Activated CD4-positive, alpha-beta T cell treated with anti-CD3 and anti-CD28 coated beads for 4 hours (primary cell): ENCODE data around the gene FRMD3.

ENCODE experiments used
- DNase-seq, 2 donors: peaks; one replicate each; pipeline ENCODE4 v3.0.0-alpha.2; 2020

Gene FRMD3

DNA sequence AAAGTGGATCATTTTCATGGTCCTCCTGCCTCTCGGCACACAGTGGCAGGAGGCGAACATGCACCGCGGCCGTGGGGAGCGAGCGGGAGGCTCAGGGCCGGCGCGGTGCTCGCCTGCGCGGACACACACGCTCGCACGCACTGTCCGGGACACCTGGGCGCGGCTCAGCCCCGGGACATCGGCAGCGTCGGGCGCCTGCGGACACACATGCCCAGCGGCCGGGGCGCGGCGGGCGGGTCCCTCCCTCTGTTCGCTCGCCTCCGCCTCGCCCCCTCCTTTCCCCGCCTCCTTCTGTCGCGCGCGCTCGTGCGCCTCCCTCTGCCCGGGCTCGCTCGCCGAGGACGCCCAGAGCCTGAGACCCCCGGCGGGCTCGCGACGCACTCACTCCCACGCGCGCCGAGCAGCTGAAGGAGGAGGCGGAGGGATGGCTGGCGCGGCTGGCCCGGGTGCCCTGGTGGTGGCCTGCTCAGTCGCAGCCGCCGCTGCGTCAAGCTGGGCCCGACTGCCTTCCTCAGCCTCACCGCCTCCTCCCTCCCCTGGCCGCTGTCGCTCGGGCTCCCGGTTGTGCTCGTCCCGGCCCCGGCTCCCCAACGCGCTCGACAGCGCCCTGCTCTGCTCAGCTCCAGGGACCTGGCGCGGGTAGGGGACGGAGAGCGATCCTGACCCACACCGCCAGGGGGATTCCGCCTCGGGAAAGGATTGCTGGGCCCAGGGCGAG is at the start of gene FRMD3:
Gene FRMD3, minus strand, starts transcription at position 230 of the 718 bp plus-strand sequence. Its CDS starts 170 bp downstream, at position 60.
- DNase-seq: no peak

DNA sequence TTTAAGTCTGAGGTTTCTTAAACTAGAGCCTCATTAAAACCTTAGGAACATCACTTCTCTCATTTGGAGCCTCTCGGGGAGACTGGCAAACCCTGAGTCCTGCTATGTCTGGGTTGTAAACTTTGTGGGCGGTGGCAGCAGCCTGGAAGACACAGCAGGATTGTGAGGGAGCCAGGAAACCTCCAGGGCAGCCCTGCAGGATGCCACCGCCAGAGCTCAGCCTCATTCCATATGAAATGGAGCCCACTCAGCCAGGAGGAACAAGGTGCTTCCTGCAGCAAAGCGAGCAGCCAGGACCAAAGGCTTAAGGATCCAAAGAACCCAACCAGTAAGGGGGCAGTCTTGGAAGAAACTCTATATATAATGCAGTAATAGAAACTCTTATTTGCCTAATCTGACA is 46.8 kb upstream of the FRMD3 start:
- no peak for DNase-seq

DNA sequence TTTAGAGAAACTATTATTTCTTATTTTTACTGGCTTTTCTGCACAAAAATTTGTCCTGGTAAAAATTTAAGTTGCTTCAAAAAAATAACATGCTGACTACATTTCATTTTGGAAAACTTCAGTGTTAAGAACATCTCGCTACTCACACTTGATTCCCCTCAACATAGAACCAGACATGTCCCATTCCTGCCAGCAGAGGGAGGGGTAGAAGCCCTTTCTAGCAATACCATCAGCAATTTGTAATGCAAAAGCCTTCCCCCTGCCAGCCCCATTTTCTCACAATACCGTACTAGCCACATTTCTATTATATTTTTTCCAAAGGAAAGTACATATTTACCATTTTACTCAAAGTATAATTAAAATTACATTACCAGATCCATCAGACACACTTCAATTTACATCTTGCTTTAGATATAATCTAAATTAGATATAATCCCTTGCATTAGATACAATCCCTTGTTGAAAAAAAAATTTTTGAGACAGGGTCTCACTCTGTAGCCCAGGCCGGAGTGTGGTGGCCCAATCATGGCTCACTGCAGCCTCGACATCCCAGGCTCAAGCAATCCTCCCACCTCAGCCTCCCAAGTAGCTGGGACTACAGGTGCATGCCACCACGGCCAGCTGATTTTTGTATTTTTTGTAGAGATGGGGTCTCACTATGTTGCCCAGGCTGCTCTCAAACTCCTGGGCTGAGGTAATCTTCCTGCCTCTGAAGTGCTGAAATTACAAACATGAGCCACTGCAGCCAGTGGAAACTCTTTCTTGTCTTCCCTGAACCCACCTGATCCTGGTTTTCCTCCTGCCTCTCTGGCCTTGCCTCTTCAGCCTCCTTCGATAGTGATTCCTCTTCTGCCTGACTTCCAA is 45.2 kb upstream of the FRMD3 start:
- peak; percentile 7 to 15 for DNase-seq

DNA sequence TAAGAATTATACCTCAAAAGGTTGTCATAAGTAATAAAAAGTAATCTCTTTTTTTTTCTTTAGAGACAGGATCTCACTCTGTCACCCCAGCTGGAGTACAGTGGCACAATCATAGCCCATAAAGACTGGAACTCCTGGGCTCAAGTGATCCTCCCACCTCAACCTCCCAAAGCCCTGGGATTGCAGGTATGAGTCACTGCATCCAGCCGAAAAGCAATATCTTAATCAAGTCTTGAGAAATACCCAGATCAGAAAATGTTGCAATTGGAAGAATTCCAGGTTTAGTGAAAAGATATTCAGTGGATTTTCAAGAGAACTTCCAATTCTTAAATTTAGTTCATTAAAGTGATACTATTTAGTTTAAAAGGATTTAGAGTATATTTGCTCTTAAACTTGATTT is 43.8 kb upstream of the FRMD3 start:
- DNase-seq: no peak

DNA sequence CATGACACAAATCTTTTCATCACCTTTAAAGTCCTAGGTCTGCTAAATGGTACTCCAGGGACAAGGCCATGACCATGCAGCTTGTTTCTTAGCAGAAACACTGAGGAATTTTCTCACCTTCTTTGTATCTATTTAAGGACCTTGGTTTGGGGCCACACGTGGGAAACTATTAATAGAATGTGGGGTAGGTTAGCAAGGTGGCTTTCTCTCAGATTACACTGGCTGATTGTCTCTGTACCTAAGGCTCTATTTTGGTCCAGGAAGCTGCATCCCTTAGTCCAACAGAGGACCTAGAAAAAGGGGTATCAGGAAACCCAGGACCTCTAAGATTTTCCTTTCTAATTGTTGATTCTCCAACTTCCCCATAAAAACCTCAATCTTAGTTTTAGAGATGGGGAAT is 36.3 kb upstream of the FRMD3 start:
- no peak for DNase-seq

DNA sequence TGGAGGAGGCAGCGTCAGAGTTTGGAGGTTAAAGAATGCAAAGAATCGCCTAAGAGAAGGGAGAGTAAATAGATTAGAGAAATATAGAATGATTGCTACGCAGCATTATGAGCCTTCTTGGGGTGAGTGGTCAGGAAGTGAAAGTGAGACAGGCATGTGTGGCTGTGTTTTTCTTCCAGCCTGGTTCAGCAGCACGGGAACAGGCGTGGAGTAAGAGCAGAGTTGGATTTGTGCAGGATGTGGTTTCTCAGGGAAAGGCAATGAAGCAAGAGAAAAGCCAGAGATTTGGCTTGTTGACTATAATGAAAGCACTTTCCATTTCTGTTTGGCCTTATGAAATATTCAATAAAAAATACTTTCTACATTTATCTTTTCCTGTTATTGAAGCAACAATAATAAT is 34.3 kb upstream of the FRMD3 start:
- no peak for DNase-seq

DNA sequence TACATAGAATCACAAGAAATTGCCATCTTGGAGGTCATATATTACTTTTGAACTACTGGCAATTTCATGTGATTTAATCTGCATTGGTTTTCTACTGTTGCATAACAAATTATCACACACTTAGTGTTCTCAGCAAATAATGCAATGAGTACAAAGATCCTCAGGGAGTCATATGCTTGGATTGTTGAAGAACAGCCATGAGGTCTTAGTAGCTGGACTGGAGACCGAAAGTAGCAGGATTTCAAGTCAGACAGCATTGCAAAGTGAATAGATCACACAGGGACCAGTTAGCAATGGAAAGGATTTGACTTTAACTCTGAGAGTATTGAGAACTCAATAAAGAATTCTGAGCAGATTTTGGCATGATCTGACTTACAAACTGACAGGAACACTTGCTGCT is 32.2 kb upstream of the FRMD3 start:
- no peak for DNase-seq

DNA sequence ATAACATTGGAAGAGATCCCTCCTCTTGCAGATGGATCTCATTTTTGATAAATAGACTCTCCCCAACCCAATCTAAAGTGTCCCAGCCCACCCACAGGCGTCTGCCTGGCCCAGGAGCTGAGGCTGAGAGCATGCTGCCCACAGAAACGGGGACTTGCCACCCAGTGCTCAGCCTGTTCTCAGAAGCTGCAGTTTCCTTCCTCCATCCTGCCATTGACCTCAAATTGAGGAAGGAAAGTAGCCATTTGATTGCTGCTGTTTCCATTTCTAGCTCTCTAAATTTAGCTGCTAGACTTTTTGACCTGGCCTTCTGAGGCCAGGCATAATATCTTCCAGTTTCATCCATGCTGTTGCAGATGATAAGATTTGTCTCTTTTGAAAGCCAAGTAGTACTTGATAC is 31.1 kb upstream of the FRMD3 start:
- DNase-seq: no peak

DNA sequence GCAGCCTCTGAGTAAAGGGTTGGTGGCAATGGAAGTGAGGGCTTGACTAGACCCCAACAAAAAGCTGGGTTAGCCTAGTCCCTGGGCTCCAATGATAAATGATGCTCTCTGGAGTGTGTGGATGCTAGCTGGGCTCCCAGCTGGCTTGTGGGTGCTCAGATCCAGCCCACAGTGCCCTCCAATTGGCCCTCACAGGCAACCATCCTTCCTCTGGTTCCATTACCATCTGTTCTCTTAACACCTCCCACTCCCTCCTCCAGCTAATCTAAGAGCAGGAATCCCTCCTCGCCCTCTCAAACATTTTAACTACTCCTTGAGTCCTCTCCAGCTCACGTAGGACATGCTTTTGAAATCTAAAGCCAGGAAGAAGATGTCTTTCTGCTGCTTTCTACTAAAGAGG is 25.2 kb upstream of the FRMD3 start:
- DNase-seq: no peak

DNA sequence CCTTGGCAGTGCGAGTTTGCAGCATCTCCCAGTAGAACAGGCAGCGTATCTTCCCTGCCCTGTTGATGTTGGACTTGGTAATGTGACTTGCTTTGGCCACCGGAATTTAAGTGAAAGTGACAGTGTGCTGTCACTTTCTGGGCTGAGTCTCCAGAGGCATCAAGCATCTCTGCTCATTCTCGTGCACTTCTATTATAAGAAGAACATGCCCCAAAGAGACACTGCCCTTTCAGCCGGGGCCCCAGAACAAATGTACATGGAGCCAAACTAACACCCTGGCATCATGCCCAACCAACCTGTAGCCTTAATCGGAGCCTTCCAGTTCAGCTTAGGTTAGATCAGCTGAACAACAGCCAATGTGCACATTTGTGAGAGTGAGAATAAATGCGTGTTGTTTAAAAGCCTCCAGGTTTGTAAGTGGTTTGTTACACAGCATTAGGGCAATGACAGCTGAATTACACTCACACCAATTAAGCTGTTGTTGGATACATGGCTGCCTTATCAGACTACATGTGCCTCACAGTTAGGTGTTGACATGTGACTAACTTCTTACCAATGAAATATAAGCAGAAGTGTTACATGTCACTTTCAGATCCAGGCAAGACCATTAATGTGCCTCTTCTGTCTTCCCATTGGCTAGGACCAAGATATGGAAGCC is 22.1 kb upstream of the FRMD3 start:
- no peak for DNase-seq

DNA sequence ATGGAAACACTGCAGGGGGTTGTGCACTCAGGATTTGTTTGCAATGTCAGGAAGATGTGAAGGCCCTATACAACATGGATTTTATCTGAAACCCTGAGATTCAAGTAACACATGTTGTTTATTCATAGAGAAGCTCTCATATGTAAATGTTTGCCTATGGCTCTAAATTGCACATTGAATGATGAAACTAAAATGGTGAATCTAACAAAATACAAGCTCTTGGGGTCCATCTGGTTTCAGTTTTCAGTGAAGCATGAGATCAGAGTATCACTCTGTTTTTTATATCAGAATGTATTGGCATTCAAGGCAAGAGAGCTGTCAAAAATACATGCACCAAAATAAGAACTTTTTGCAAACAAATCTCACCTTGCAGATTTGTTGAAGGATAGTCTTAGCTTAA is 19.6 kb upstream of the FRMD3 start:
- DNase-seq: no peak

DNA sequence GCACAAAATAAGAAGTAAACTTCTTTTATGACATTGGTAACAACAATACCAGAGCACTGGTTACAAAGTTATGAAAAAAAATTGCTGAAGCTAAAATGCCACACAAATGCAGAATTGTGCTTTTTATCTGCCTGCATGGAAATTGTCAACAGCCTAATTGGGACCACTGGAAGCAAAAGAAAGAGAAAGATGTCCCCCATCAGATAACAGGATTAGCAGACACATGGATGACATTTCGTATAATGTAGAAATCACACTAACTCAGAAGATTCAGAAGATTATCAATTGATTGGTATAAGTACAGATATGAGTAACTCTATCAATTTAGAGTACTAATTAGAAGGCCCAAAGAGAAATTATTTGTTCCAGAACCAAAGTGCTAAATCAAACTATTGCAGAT is 19.1 kb upstream of the FRMD3 start:
- DNase-seq: no peak

DNA sequence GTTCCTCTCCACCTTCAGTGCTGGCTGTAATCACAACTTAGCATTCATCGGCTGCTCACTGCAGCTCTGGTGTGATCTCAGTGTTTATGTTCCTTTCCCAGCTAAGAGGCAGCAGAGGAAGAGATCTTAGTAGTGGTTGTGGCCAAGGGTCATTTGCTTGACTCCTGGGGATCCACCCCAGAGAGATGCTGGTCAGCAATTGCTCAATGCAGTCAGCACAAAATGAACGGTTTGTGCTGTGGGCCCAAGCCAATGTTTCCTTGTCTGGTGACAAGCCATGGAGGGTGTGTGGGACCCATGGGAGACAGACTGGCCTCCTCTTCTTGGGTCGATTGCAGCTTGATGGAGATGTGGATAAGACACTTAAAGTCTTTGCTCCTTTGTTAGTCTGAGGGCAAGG is 16.1 kb upstream of the FRMD3 start:
- DNase-seq: no peak

DNA sequence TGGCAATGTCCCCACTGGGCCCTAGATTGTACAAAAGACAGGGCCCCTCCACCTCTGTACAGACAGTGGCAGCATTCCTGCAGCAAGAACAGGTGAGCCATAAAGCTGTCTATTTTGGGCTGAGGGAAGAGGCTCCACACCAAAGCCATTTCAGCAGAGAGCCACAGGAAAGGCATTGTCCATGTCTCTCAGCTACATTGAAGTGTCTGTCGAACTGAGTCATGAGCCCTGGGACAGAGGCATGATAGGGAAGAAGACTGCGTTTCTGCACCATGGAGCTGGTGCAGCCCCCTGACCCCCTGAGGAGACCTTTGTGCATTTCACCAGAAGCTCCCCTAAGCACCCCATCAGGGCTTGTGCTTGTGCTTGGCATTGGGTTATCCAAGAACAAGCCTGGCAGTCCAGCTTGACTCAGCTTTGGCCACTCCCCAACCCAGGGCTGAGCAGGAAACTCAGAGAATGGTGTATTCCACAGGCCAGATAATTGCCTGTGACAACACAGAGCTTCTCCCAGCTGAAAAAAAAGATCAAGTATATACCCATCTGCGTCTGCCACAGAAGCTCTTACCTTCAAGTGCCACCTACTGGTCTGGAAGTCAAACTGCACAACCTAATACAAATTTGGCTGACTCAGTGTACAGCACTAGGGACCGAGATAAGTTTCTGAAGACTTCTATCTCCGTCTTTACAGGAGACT is 5.9 kb upstream of the FRMD3 start:
- DNase-seq: no peak

DNA sequence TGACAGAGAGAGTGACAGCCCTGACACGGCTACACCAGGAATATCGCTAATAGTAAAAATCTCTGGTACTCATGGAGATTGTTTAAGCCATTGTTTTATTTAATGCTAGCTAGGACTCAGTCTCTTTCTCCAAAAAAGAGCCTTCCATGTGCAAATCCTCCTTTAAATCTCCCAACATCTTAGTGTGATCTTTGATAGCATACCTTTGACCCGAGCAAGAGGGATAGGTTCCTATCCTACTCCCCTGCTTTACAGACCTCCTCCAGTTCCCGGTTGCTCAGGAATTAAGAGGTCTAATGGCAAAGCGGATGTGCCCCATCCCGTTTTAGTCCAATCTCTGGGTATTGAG is 663 bp upstream of the FRMD3 start:
- DNase-seq: no peak

DNA sequence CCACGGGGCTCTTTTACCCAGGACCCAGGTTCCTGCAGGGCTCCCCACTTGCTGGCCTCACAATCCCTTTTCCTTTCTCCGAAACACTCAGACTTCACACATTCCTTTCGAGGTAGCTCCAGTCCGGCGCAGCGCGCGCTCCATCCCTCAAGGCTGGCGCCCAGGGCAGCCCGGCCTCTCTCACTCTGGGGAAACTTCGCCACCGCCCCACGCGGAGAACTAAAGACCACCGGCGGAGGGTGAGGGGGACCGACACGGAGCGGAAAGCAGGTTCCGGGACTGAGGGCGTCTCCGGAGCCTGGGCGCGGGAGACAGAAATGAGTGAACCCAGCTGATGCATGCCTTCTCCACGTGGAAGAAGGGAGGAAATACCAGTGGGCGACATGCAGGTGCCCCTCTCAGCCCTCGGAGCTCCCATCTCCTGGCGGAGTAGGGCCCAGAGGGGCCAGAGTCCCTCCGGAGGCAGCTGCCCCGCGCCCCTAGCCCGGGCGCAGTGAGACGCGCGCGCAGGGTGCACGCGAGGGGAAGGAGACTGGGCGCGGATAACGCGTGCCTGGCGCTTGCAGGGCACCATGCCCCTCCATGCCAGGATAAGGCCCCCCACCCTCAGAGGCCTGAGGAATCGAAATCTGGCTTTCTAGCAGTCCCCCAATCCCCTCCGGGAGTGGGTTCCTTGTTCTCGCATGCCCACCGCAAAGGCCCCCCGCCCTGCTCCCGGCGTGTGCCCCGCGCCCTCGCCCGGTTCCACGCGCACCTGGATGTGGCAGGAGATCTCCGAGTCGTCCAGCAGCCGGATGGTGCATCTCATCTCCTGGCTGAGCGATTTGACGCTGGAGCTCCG is 650 bp downstream of the FRMD3 start:
- DNase-seq: no peak

DNA sequence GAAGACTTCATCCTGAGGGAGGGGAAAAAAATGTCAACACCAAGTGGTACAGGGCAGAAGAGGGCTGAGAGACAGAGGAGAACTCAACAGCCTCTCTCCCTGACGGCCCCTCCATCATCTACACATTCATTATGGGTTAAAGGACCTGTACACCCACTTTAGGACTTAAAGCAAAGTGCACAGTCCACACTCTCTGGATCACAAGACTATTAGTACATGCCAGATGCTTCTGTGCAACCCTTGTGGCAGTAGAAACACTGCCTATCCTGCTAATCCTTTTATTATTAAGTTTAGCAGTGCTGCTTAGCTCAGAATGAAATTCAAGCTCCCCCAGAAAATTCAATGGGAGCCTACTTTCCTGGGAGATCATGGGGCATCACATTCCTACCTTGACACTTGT is 1.9 kb downstream of the FRMD3 start:
- no peak for DNase-seq

DNA sequence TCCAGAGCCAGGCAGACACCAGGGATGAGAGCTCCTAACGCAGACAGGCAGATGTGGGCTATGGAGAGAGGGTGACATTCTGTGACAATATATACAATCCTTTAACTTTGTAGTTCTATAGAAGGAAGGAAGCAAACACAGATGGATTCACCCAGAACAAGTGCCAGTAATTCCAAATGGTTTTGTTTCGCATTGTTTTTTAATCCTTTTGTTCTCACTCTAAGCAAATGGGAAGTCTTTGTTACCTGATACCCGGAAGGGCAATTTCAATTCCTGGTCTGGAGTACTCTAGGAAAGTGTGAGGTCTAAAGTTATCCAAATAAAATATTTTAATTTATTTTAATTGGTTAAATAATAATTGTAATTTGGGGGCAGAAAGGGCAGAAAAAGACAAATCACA is 2.5 kb downstream of the FRMD3 start:
- DNase-seq: no peak

DNA sequence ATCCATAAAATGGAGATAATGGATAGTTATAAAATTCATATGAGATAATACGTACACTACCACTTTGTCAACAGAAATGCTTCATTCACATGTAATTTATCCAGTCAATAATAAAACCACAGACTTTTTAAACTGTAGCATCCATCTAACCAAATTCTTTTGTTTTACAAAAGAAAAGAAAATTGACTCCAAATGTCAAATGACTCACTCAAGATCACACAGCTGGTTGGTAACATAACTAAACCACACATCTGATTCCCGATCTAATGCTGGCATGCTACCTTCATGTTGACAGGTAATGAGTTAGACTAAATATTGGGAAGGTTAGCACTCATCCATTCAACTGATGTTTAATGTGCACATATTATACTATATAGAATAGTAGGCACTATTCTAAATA is 4.9 kb downstream of the FRMD3 start:
- DNase-seq: no peak

DNA sequence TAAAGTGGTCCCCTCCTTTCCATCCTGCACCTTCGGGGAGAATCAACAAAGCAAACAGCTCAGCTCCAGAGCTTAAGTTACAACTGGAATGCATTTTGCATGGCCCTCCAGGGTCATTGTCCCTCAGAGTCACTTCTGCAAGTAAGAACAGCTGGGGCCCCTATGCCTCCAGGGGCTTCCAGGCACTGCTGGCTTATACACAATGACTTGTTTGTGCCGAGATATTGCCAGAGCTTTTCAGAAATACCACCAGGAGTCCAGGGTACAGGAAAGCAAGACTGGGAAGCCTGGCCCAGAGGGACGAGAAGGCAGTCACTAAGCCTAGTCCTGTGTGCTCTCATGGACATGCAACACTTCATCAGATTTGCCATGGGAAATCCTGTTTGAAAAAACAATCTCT is 11.3 kb downstream of the FRMD3 start:
- DNase-seq: no peak

DNA sequence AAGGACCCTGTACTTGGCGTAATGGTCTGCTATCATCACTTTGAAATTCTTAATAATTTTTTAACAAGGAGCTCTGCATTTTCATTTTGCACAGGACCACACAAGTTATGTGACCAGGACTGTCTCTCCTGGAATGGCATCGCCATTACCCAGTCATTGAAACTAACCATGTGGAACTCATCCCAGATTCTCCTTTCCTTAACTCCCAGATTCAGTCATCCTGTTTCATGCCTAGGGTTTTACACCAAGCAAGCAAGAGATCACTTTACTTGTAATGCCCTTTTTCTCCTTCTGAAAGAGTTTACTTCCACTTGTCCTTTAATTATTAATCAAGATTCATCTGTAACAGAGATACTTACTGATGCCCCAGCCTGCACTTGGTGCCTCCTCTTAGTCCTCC is 12.0 kb downstream of the FRMD3 start:
- DNase-seq: no peak

DNA sequence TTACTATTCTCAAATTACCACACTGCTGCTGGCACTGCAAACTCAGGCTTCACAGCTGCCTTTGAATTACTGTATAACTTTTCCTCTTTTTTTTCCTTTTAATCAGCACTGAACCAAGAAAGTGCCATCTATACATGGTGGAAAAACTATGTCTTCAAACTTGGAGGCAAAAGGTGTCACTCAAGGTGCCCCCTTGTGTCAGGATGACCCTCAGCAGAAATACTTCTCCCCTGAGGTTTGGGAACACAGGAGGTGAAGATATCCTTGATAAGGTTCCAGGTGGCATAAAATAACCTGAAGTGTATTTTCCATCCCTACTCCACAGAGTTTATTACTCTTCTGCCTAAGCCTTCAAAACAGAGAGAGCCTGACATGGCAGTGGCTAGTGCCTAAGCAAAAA is 14.5 kb downstream of the FRMD3 start:
- DNase-seq: no peak

DNA sequence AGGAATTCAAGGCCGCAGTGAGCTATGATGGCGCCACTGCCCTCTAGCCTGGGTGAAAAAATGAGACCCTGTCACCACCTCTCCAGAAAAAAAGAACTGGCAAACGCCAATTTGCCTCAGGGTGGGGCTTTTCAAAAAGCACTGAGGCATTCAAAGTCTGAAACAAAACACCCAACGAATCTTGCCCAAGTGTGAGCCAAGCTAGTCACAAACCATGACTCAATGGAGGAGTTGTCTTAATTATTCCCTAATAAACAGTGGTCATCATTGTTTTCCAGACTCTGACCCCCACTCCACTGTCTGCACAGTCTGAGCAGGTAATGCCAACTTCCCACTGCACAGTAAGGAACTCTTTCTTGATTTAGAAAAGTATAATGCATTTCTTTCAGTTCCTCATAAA is 16.8 kb downstream of the FRMD3 start:
- DNase-seq: no peak
